Prostate gland (tissue), 2 donors: Measurements from ENCODE around the gene H6PD. TPM values are rescaled to one million over a fixed set of nuclear protein-coding genes. Genes with fewer than 3 reads are reported as not detected.

Experiments
- DNase-seq: peaks from one replicate; pipeline ENCODE4 v3.0.0-alpha.2; 2019; ENCODE audit warnings: low spot score
- H3K27ac ChIP-seq, 2 donors: fragments of 200-600 bp; sonication (generic); 2 replicates each; pipeline ENCODE4 v1.5.1; 2017 to 2019
- H3K27me3 ChIP-seq: fragments of 200-600 bp; sonication (generic); replicated peaks from 2 replicates; pipeline ENCODE4 v1.5.1; 2019; ENCODE audit not compliant: insufficient read depth
- H3K36me3 ChIP-seq, 2 donors: fragments of 200-600 bp; sonication (generic); 1 replicate in 1 of 2; 2 replicates in 1 of 2; pipeline versions ENCODE4 v1.5.1 to v1.8.1; 2017 to 2019
- H3K4me1 ChIP-seq: fragments of 200-600 bp; sonication (generic); replicated peaks from 2 replicates; pipeline ENCODE4 v1.5.1; 2019
- H3K4me3 ChIP-seq, 2 donors: fragments of 200-600 bp; sonication (generic); 2 replicates each; pipeline ENCODE4 v1.5.1; 2017 to 2019
- H3K9me3 ChIP-seq: fragments of 200-600 bp; sonication (generic); 2 replicates; pipeline ENCODE4 v1.5.1; 2017
- CTCF ChIP-seq, 4 experiments: fragments of 200-600 bp in 2 of 4; fragments of 450-650 bp in 2 of 4; sonication (generic) in 2 of 4; IDR thresholded peaks; 1 replicate in 3 of 4; 2 replicates in 1 of 4; pipeline ENCODE4 v1.5.1; 2016 to 2019; ENCODE audit warnings: antibody characterized with exemption in 4 of 4, mild to moderate bottlenecking in 2 of 4, moderate library complexity in 2 of 4
- POLR2A ChIP-seq: fragments of 450-650 bp; IDR thresholded peaks from one replicate; pipeline ENCODE4 v1.6.1; 2016; ENCODE audit warnings: antibody characterized with exemption, mild to moderate bottlenecking
- POLR2AphosphoS5 ChIP-seq: sonication (generic); formaldehyde crosslinking; IDR thresholded peaks from one replicate; pipeline ENCODE4 v1.6.1; 2017; ENCODE audit warnings: antibody characterized with exemption
- WGBS: methylation state at CpG from one replicate; pipeline ENCODE4 v1.1.5; 2018; 5-methylcytosine and 5-hydroxymethylcytosine counted together
- intact Hi-C: fragments of 100-400 bp; cut with DNase I; formaldehyde crosslinking; loops from one replicate; pipeline ENCODE4 v1.14.2; 2022
- total RNA-seq, 2 donors: library from RNA; depleted of rRNA; stranded (reverse); fragments of >200 nt; gene quantifications; one replicate each; pipeline ENCODE4 v1.1.0, GENCODE V29; 2016

Gene H6PD
- total RNA-seq, 2 donors from 2014 or later = 52.8 to 88.8 TPM

- intact Hi-C loops = no loop called here
- WGBS = 68% methylated on average over 5 of the region's 5 CpGs
- TF ChIP-seq CTCF (IDR thresholded peaks at IDR 0.05) = no peak
- no peak for TF ChIP-seq POLR2A
- no peak for TF ChIP-seq POLR2AphosphoS5
- H3K4me1 ChIP-seq = no peaks in the 10 kb centered on the region
- H3K36me3 ChIP-seq = no peaks in the 10 kb centered on the region
- H3K4me3 ChIP-seq = no peak overlapping the region
- no peaks in the 10 kb centered on the region for H3K27me3 ChIP-seq
- H3K9me3 ChIP-seq = no peaks in the 10 kb centered on the region
- no peak for DNase-seq
- H3K27ac ChIP-seq = no peak overlapping the region
Observed at GRCh38 chr1:9278116-9278515, 43.5 kb downstream of the H6PD start.

GRCh38 chr1:9278585-9279153 is 44.1 kb downstream of the H6PD start:
- Histone ChIP-seq H3K4me1 (no peaks in the 10 kb centered on the region), H3K27ac (no peak overlapping the region), H3K27me3 (no peaks in the 10 kb centered on the region), H3K36me3 (no peaks in the 10 kb centered on the region), H3K4me3 (no peak overlapping the region), H3K9me3 (no peaks in the 10 kb centered on the region)
- TF ChIP-seq CTCF (IDR thresholded peaks at IDR 0.05) (no peak), POLR2A (no peak), POLR2AphosphoS5 (no peak)
- intact Hi-C loops = no loop called here
- DNase-seq = no peak
- WGBS = 71% methylated on average over 10 of the region's 10 CpGs

- no peaks in the 10 kb centered on the region for H3K4me1 ChIP-seq
- intact Hi-C loops = no loop called here
- WGBS = 84% methylated on average over 22 of the region's 23 CpGs
Observed at GRCh38 chr1:9279172-9279840, 44.7 kb downstream of the H6PD start.

GRCh38 chr1:9280015-9280860 is 45.7 kb downstream of the H6PD start:
- H3K36me3 ChIP-seq = no peaks in the 10 kb centered on the region
- H3K4me1 ChIP-seq = no peaks in the 10 kb centered on the region
- DNase-seq = no peak
- no peaks in the 10 kb centered on the region for H3K27me3 ChIP-seq
- TF ChIP-seq POLR2AphosphoS5 = no peak
- TF ChIP-seq CTCF (IDR thresholded peaks at IDR 0.05) = no peak
- no peak for TF ChIP-seq POLR2A
- H3K9me3 ChIP-seq = no peaks in the 10 kb centered on the region
- 31% methylated on average over 34 of the region's 36 CpGs for WGBS
- no peak overlapping the region for H3K4me3 ChIP-seq
- intact Hi-C loops = no loop called here
- H3K27ac ChIP-seq = no peak overlapping the region

More at GRCh38 chr1:9279172-9279840, 44.7 kb downstream of the H6PD start:
- Histone ChIP-seq H3K27ac (no peak overlapping the region), H3K9me3 (no peaks in the 10 kb centered on the region), H3K27me3 (no peaks in the 10 kb centered on the region), H3K4me3 (no peak overlapping the region), H3K36me3 (no peaks in the 10 kb centered on the region)
- no peak for TF ChIP-seq POLR2AphosphoS5
- no peak for TF ChIP-seq CTCF (IDR thresholded peaks at IDR 0.05)
- TF ChIP-seq POLR2A = no peak
- no peak for DNase-seq
